Panc1 (cell line): ENCODE measurements around the gene TMEM19.

Source experiments
- CTCF ChIP-seq: fragments of 450-650 bp; IDR thresholded peaks from 2 replicates; pipeline ENCODE4 v1.5.1; 2017; ENCODE audit warnings: mild to moderate bottlenecking
- POLR2AphosphoS5 ChIP-seq: IDR thresholded peaks from 2 replicates; pipeline ENCODE4 v1.6.1; 2012; ENCODE audit warnings: mild to moderate bottlenecking, low read depth, low read length, moderate library complexity
- SIN3A ChIP-seq: IDR thresholded peaks from 2 replicates; pipeline ENCODE4 v1.6.1; 2012; ENCODE audit warnings: low read depth, mild to moderate bottlenecking, low read length, moderate library complexity, borderline replicate concordance; ENCODE audit not compliant: insufficient read depth

GRCh38 chr12:71725011-71725410 is 39.1 kb downstream of the TMEM19 start:
- TF ChIP-seq CTCF (no peak), SIN3A (no peak), POLR2AphosphoS5 (no peak)
